Thyroid gland (tissue), 4 donors: ENCODE measurements around the gene DRC1. TPM values are rescaled to one million over a fixed set of nuclear protein-coding genes. Genes with fewer than 3 reads are reported as not detected.

Experiments
- DNase-seq, 2 donors: peaks; one replicate each; pipeline ENCODE4 v3.0.0-alpha.2; 2019
- H3K27ac ChIP-seq, 3 donors: fragments of 200-600 bp; sonication (generic); 1 replicate in 2 of 3; 2 replicates in 1 of 3; pipeline ENCODE4 v1.5.1; 2016 to 2019; ENCODE audit warnings: mild to moderate bottlenecking in 1 of 3, moderate library complexity in 1 of 3
- H3K27me3 ChIP-seq: fragments of 200-600 bp; sonication (generic); one replicate; pipeline ENCODE4 v1.5.1; 2019
- H3K36me3 ChIP-seq, 2 donors: fragments of 200-600 bp; sonication (generic); one replicate each; pipeline ENCODE4 v1.5.1; 2016 to 2019
- H3K4me1 ChIP-seq, 2 donors: fragments of 200-600 bp; sonication (generic); one replicate each; pipeline ENCODE4 v1.5.1; 2017 to 2019
- H3K4me3 ChIP-seq, 3 donors: fragments of 200-600 bp; sonication (generic); replicated peaks in 1 of 3; 1 replicate in 2 of 3; 2 replicates in 1 of 3; pipeline ENCODE4 v1.5.1; 2016; ENCODE audit warnings: mild to moderate bottlenecking in 1 of 3
- H3K9me3 ChIP-seq: fragments of 200-600 bp; sonication (generic); one replicate; pipeline ENCODE4 v1.5.1; 2017
- POLR2A ChIP-seq, 2 donors: fragments of 450-650 bp; IDR thresholded peaks; one replicate each; pipeline ENCODE4 v1.6.1; 2017; ENCODE audit warnings: antibody characterized with exemption in 2 of 2, mild to moderate bottlenecking in 2 of 2, moderate library complexity in 1 of 2
- WGBS, 2 donors: methylation state at CpG; one replicate each; pipeline ENCODE4 v1.1.5; 2017; 5-methylcytosine and 5-hydroxymethylcytosine counted together
- intact Hi-C: fragments of 100-400 bp; cut with DNase I; formaldehyde crosslinking; loops from one replicate; pipeline ENCODE4 v1.15.1; 2023
- total RNA-seq, 4 donors: library from RNA; depleted of rRNA; stranded (reverse); fragments of >200 nt; gene quantifications; one replicate each; pipeline ENCODE4 v1.2.3, GENCODE V29; 2016
- TF ChIP-seq, protein P1 (sequence below), 6 experiments: fragments of 200-600 bp in 3 of 6; fragments of 450-650 bp in 3 of 6; sonication (generic) in 3 of 6; IDR thresholded peaks; one replicate each; pipeline ENCODE4 v1.5.1; 2016 to 2019; ENCODE audit warnings: antibody characterized with exemption in 6 of 6, mild to moderate bottlenecking in 2 of 6, inconsistent platforms in 1 of 6, moderate library complexity in 1 of 6

DRC1 gene
- total RNA-seq, 4 donors from 2014 or later, result not detected

DNA sequence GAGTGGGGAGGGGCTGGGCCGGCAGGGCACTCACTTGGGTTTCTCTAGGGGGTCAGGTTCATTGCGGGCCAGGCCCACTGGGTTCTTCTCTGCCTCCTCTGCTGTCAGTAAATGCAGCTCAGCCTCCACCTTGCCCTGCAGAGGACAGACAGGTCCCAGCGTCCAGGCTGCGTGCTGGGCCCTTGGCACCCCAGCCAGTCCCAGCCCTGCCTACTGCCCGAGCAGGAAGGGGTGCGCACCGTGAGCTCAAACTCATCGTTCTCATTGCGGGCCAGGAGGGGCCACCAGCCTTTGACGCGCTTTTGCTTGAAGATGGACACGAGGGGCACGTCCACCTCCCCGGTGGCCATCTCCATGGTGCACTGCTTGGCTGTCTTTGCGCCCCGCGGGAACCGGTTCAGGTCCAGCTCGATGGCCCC lies 58.9 kb downstream of the DRC1 start:
- Histone ChIP-seq H3K4me3 (no peak overlapping the region), H3K36me3 (no peaks in the 10 kb centered on the region), H3K9me3 (no peaks in the 10 kb centered on the region), H3K27ac (no peak overlapping the region), H3K27me3 (no peaks in the 10 kb centered on the region), H3K4me1 (peaks cover 22 to 27% of the 10 kb centered on the region in 2 donors)
- TF ChIP-seq, protein P1, sequence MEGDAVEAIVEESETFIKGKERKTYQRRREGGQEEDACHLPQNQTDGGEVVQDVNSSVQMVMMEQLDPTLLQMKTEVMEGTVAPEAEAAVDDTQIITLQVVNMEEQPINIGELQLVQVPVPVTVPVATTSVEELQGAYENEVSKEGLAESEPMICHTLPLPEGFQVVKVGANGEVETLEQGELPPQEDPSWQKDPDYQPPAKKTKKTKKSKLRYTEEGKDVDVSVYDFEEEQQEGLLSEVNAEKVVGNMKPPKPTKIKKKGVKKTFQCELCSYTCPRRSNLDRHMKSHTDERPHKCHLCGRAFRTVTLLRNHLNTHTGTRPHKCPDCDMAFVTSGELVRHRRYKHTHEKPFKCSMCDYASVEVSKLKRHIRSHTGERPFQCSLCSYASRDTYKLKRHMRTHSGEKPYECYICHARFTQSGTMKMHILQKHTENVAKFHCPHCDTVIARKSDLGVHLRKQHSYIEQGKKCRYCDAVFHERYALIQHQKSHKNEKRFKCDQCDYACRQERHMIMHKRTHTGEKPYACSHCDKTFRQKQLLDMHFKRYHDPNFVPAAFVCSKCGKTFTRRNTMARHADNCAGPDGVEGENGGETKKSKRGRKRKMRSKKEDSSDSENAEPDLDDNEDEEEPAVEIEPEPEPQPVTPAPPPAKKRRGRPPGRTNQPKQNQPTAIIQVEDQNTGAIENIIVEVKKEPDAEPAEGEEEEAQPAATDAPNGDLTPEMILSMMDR (IDR thresholded peaks at IDR 0.05), result no peak
- TF ChIP-seq POLR2A (IDR thresholded peaks at IDR 0.05), result no peak
- intact Hi-C loops, result loop anchor here (10.0 kb wide), 1 partner anchor 56 kb away; the partner anchor contains the start of gene DRC1
- 87% methylated on average over 11 to 13 of the region's 19 CpGs for WGBS, 2 donors
- no peak for DNase-seq

DNA sequence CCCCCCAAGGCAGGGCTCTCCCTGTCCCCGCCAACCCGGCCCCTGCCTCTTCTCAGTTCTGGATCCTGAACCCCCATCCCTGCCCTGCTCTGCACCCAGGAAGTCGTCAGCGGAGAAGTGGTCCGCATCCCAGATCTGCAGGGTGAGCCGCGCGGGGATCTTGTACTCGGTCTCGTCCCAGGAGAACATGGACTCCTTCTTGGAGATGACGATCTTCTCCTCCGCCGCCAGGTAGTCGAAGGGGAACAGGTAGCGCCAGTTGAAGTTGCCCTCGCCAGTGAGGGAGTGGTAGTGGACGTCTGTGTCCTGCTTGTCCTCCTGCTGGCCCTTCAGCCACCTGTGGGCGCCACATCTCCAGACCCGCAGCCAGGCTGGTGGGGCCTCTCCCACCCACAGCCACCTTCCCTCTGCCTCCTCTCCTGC lies 59.9 kb downstream of the DRC1 start:
- DNase-seq, result no peak
- no peaks in the 10 kb centered on the region for H3K9me3 ChIP-seq
- TF ChIP-seq, protein P1 (IDR thresholded peaks at IDR 0.05), result no peak
- TF ChIP-seq POLR2A (IDR thresholded peaks at IDR 0.05), result no peak
- intact Hi-C loops, result loop anchor here (10.0 kb wide), 1 partner anchor 57 kb away; the partner anchor contains the start of gene DRC1
- H3K27ac ChIP-seq, result no peak overlapping the region
- H3K4me3 ChIP-seq, result no peak overlapping the region
- 92 to 96% methylated on average over 16 to 19 of the region's 19 CpGs for WGBS, 2 donors
- H3K27me3 ChIP-seq, result no peaks in the 10 kb centered on the region
- no peaks in the 10 kb centered on the region for H3K36me3 ChIP-seq
- H3K4me1 ChIP-seq, result peaks cover 17 to 23% of the 10 kb centered on the region in 2 donors

DNA sequence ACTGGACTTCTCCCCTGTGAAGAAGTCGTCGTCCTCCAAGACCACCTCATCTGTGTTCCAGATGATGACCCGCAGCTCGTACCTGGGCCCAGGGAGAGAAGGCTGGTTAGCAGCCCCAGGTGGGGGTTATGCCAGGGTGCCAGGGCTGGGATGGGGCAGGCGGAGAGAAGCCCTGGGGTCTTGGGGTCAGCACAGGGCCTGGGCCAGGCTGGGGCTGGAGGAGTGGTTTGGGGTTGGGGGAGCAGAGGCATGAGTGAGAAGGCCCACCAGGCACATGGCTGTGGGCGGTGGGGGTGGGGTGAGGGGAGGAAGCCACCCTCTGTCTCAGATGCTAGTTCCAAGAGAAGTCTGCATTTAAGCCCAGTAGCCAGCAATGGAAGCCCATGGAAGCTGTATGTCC lies 60.4 kb downstream of the DRC1 start:
- H3K4me1 ChIP-seq, result peaks cover 12 to 18% of the 10 kb centered on the region in 2 donors
- intact Hi-C loops, result loop anchor here (10.0 kb wide), 1 partner anchor 57 kb away; the partner anchor contains the start of gene DRC1
- no peak overlapping the region for H3K4me3 ChIP-seq
- H3K9me3 ChIP-seq, result no peaks in the 10 kb centered on the region
- no peaks in the 10 kb centered on the region for H3K36me3 ChIP-seq
- TF ChIP-seq, protein P1 (IDR thresholded peaks at IDR 0.05), result no peak
- TF ChIP-seq POLR2A (IDR thresholded peaks at IDR 0.05), result no peak
- no peaks in the 10 kb centered on the region for H3K27me3 ChIP-seq
- no peak for DNase-seq
- WGBS, 2 donors, result 97 to 99% methylated on average over 6 of the region's 6 CpGs
- H3K27ac ChIP-seq, result no peak overlapping the region

DNA sequence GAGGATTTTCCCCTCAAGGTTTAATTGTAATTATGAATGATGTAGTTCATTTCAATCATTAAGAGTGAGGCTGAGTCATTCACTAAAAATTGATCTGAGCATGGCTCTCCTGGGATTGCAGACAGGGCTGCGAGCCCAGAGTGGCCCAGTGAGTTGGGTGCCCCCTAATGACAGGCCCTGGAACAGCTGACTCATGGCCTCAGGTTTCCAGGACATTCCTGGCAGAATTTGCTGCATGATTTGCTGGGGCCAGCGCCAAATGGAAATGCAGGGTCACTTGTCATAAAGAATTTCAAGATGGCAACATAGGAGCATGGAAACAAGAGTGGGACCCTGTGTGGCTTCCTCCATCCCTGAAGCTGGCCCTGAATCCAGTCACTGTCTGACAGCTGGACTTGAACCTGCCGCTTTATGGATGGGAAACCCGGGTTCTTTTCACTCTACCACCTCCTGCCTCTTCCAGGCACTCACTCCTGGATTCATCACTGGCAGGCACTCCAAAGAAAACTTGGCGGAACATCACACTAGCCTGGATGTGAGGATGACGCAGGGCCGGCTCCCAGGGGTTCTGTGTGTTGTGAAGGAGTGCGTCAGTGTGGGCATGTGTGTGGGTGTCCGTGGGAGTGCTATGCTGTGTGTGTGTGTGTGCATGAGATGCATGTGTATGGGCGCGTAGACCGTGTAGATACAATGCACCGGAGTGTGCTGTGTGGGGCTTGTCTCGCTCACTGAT lies 61.0 kb downstream of the DRC1 start:
- TF ChIP-seq, protein P1 (IDR thresholded peaks at IDR 0.05), result peak in 4 of 6 experiments; percentile 14 to 43 (median 32)
- TF ChIP-seq POLR2A (IDR thresholded peaks at IDR 0.05), result no peak
- WGBS, 2 donors, result 88 to 89% methylated on average over 14 of the region's 14 CpGs
- Histone ChIP-seq H3K4me3 (no peak overlapping the region), H3K27me3 (no peaks in the 10 kb centered on the region), H3K27ac (no peak overlapping the region), H3K9me3 (no peaks in the 10 kb centered on the region), H3K4me1 (peaks cover 6 to 12% of the 10 kb centered on the region in 2 donors), H3K36me3 (no peaks in the 10 kb centered on the region)
- DNase-seq, result peak; percentile 33 to 53
- intact Hi-C loops, result loop anchor here (10.0 kb wide), 1 partner anchor 58 kb away; the partner anchor contains the start of gene DRC1
